Parathyroid adenoma (tissue), 2 donors: ENCODE measurements around the gene ZSCAN9.

ENCODE experiments used
- H2AFZ ChIP-seq: fragments of 300-600 bp; sonication (generic); one replicate; pipeline ENCODE4 v1.7.0; 2017; ENCODE audit warnings: antibody characterized with exemption, mild to moderate bottlenecking
- H3K27ac ChIP-seq: fragments of 300-600 bp; sonication (generic); one replicate; pipeline ENCODE4 v1.7.0; 2017
- H3K27me3 ChIP-seq: fragments of 300-600 bp; sonication (generic); one replicate; pipeline ENCODE4 v1.7.0; 2017; ENCODE audit warnings: low read length; ENCODE audit not compliant: control insufficient read depth, insufficient read depth
- H3K36me3 ChIP-seq: fragments of 300-600 bp; sonication (generic); one replicate; pipeline ENCODE4 v1.7.0; 2017; ENCODE audit warnings: low read length; ENCODE audit not compliant: control insufficient read depth, insufficient read depth
- H3K4me1 ChIP-seq: fragments of 300-600 bp; sonication (generic); one replicate; pipeline ENCODE4 v1.7.0; 2017; ENCODE audit warnings: control low read depth
- H3K4me2 ChIP-seq: fragments of 300-600 bp; sonication (generic); one replicate; pipeline ENCODE4 v1.7.0; 2017; ENCODE audit warnings: low read length
- H3K4me3 ChIP-seq: fragments of 300-600 bp; sonication (generic); one replicate; pipeline ENCODE4 v1.7.0; 2017; ENCODE audit warnings: low read depth, low read length
- H3K79me2 ChIP-seq: fragments of 300-600 bp; sonication (generic); one replicate; pipeline ENCODE4 v1.7.0; 2017; ENCODE audit warnings: control low read depth
- H3K9ac ChIP-seq: fragments of 300-600 bp; sonication (generic); one replicate; pipeline ENCODE4 v1.7.0; 2017; ENCODE audit warnings: mild to moderate bottlenecking
- H3K9me3 ChIP-seq: fragments of 300-600 bp; sonication (generic); one replicate; pipeline ENCODE4 v1.7.0; 2017; ENCODE audit warnings: low read length; ENCODE audit not compliant: control insufficient read depth
- TF ChIP-seq, protein P1 (sequence below): fragments of 300-600 bp; sonication (generic); IDR thresholded peaks from one replicate; pipeline ENCODE4 v1.7.0; 2017; ENCODE audit warnings: antibody characterized with exemption, mild to moderate bottlenecking
- donor health status: primary hyperparathyroidism.

The ZSCAN9 gene

DNA sequence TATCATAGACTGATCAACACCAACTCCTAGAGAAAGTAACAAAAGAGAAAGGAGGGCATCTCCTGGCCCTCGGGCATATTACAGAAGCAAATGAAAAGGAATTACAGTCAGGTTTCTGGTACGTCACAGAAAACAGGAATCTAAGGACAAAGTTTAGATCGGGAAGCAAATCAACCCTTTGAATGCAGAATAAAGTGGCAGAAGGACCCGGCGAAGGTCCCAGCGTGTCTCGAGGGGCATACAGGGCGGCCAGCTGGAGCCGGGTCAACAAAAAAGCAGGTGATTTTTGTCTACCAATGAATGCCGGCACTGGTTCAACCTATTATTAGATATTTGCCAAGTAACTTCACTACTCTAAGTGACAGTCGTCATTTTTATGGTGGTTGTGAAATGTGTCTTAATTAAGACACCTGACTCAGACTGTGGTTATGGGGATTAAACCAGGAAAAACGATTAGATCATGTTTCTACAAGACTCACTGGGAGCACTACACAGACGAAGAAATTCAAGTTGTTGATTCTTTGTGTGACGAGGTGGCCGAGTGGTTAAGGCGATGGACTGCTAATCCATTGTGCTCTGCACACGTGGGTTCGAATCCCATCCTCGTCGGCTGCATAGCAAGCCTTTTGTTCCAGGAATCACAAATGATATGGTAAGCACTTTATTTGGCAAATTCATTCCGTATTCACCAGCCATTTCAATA lies 12.4 kb upstream of the ZSCAN9 start:
- H3K27ac ChIP-seq: no peak overlapping the region
- no peaks in the 10 kb centered on the region for H3K79me2 ChIP-seq
- TF ChIP-seq, protein P1, sequence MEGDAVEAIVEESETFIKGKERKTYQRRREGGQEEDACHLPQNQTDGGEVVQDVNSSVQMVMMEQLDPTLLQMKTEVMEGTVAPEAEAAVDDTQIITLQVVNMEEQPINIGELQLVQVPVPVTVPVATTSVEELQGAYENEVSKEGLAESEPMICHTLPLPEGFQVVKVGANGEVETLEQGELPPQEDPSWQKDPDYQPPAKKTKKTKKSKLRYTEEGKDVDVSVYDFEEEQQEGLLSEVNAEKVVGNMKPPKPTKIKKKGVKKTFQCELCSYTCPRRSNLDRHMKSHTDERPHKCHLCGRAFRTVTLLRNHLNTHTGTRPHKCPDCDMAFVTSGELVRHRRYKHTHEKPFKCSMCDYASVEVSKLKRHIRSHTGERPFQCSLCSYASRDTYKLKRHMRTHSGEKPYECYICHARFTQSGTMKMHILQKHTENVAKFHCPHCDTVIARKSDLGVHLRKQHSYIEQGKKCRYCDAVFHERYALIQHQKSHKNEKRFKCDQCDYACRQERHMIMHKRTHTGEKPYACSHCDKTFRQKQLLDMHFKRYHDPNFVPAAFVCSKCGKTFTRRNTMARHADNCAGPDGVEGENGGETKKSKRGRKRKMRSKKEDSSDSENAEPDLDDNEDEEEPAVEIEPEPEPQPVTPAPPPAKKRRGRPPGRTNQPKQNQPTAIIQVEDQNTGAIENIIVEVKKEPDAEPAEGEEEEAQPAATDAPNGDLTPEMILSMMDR: no peak
- H2AFZ ChIP-seq: no peak overlapping the region
- no peaks in the 10 kb centered on the region for H3K36me3 ChIP-seq
- peak overlapping the region; percentile 32 for H3K4me3 ChIP-seq
- no peaks in the 10 kb centered on the region for H3K9me3 ChIP-seq
- peak overlapping the region; percentile 49 for H3K4me2 ChIP-seq
- no peak overlapping the region for H3K9ac ChIP-seq
- H3K27me3 ChIP-seq: peaks cover 4% of the 10 kb centered on the region
- H3K4me1 ChIP-seq: no peaks in the 10 kb centered on the region

DNA sequence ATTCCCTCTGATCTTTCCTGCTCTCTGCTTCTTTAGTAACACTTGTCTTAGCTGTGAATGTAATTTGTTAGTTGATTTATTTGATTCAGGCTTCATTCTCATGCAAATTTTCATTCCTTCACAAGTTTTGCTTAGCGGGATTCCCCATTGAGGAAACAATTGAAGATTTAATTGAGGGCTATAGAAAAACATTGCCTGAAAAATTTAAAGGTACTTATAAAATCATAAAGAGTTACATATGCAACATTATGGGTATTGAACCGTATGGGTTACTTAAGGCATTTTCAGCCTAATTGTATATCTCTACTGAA lies 11.9 kb upstream of the ZSCAN9 start:
- Histone ChIP-seq H3K9me3 (no peaks in the 10 kb centered on the region), H3K27me3 (peaks cover 3% of the 10 kb centered on the region), H3K4me3 (no peak overlapping the region), H3K27ac (no peak overlapping the region), H3K4me2 (no peak overlapping the region), H3K79me2 (no peaks in the 10 kb centered on the region), H3K4me1 (no peaks in the 10 kb centered on the region), H2AFZ (no peak overlapping the region), H3K9ac (no peak overlapping the region), H3K36me3 (no peaks in the 10 kb centered on the region)
- TF ChIP-seq, protein P1: no peak

DNA sequence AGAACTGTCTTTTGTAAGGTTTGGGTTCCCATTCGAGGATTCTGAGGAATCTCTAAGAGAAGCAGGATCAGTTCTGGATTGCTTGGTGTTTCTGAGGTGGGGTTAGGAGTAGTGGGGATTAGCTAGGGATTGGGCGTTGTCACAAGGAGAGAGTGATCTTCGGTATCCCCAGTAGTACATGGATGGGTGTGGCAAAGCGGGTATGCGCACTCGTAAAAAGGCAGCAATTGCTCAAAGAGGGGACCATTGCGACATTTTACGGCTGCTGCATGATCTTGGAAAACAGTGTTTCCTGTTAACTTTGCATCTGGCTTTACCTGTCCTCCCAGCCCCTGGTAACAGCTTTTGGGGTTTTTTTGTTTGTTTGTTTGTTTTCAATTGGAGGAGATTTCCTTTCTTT lies 9.7 kb upstream of the ZSCAN9 start:
- H3K4me2 ChIP-seq: no peak overlapping the region
- H3K79me2 ChIP-seq: no peaks in the 10 kb centered on the region
- H3K27me3 ChIP-seq: no peaks in the 10 kb centered on the region
- H3K9me3 ChIP-seq: no peaks in the 10 kb centered on the region
- H2AFZ ChIP-seq: no peak overlapping the region
- no peaks in the 10 kb centered on the region for H3K4me1 ChIP-seq
- H3K9ac ChIP-seq: no peak overlapping the region
- TF ChIP-seq, protein P1: no peak
- H3K4me3 ChIP-seq: no peak overlapping the region
- no peaks in the 10 kb centered on the region for H3K36me3 ChIP-seq
- no peak overlapping the region for H3K27ac ChIP-seq

DNA sequence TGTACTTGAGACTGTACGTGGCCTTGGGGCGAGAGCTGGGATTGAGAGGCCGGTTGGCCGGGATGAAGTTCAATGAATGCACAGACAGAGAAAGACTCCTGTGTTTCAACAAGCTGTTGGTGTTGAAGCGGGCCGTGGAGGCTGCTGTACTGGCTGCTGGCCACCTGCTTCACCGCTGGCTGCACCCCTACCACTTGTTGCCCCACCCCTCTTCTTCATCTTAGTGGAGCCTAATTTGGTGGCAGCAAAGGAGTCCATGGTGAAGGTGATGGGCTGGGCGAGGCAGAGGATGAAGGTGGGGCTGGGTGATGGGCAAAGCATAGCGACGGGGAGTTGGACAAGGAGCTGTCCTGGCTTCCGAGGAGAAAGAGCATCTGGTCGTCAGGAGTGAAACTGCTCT lies 7.2 kb upstream of the ZSCAN9 start:
- H3K36me3 ChIP-seq: no peaks in the 10 kb centered on the region
- H3K4me1 ChIP-seq: no peaks in the 10 kb centered on the region
- TF ChIP-seq, protein P1: no peak
- no peaks in the 10 kb centered on the region for H3K79me2 ChIP-seq
- H3K4me2 ChIP-seq: no peak overlapping the region
- H3K9me3 ChIP-seq: no peaks in the 10 kb centered on the region
- no peak overlapping the region for H2AFZ ChIP-seq
- H3K9ac ChIP-seq: no peak overlapping the region
- peak overlapping the region; percentile 82 for H3K4me3 ChIP-seq
- no peak overlapping the region for H3K27ac ChIP-seq
- no peaks in the 10 kb centered on the region for H3K27me3 ChIP-seq
